Fibroblast of skin of scalp (primary cell): ENCODE results near the gene LGALS8.

Source experiments
- DNase-seq: peaks from one replicate; pipeline ENCODE4 v3.0.0-alpha.2; 2013

Gene LGALS8

GRCh38 chr1:236509647-236510401 lies 14.0 kb upstream of the LGALS8 start:
- DNase-seq = no peak

- DNase-seq = no peak
These were observed 11.9 kb upstream of the LGALS8 start for GRCh38 chr1:236511735-236512418.

GRCh38 chr1:236514703-236515442 lies 8.9 kb upstream of the LGALS8 start:
- DNase-seq = no peak

- DNase-seq = no peak
These were observed 8.3 kb upstream of the LGALS8 start for GRCh38 chr1:236515443-236515958.

GRCh38 chr1:236516929-236517704 lies 6.7 kb upstream of the LGALS8 start:
- DNase-seq = peak; percentile 88

- peak; percentile 65 for DNase-seq
These were observed 5.5 kb upstream of the LGALS8 start for GRCh38 chr1:236518322-236518721.

- DNase-seq = peak; percentile 6
These were observed 3.3 kb upstream of the LGALS8 start for GRCh38 chr1:236520445-236521005.

- no peak for DNase-seq
These were observed 662 bp upstream of the LGALS8 start for GRCh38 chr1:236522937-236523703.

- peak; percentile 89 for DNase-seq
These were observed 536 bp downstream of the LGALS8 start for GRCh38 chr1:236524142-236524894.

GRCh38 chr1:236524895-236525184 lies 1.1 kb downstream of the LGALS8 start:
- no peak for DNase-seq

- DNase-seq = no peak
These were observed 2.3 kb downstream of the LGALS8 start for GRCh38 chr1:236526079-236526478.

- no peak for DNase-seq
These were observed 6.5 kb downstream of the LGALS8 start for GRCh38 chr1:236530286-236530685.

- no peak for DNase-seq
These were observed 7.2 kb downstream of the LGALS8 start for GRCh38 chr1:236530959-236531358.

GRCh38 chr1:236532850-236533249 lies 9.1 kb downstream of the LGALS8 start:
- DNase-seq = no peak

GRCh38 chr1:236534151-236534651 lies 10.4 kb downstream of the LGALS8 start:
- peak; percentile 61 for DNase-seq

- no peak for DNase-seq
These were observed 11.4 kb downstream of the LGALS8 start for GRCh38 chr1:236535190-236535589.

- no peak for DNase-seq
These were observed 11.9 kb downstream of the LGALS8 start for GRCh38 chr1:236535662-236536161.

GRCh38 chr1:236536540-236536939 lies 12.8 kb downstream of the LGALS8 start:
- DNase-seq = no peak

- no peak for DNase-seq
These were observed 17.2 kb downstream of the LGALS8 start for GRCh38 chr1:236540813-236541465.

- DNase-seq = no peak
These were observed 17.9 kb downstream of the LGALS8 start for GRCh38 chr1:236541710-236542109.
